Measurements from ENCODE around the gene E2F3. TPM values are rescaled to one million over a fixed set of nuclear protein-coding genes. Genes with fewer than 3 reads are reported as not detected.

The E2F3 gene
- total RNA-seq (2013; cell fraction: nucleolus; rRNA removed): 10.0 and 11.7 TPM in 2 replicates
- total RNA-seq (2014; rRNA removed) (5.1 and 5.9 TPM in 2 replicates), total RNA-seq (2014; rRNA removed; fragmentation: Illumina TruSeq; extraction: Trizol) (9.7 and 10.6 TPM in 2 replicates), total RNA-seq (2021) (15.8 and 16.8 TPM in 2 replicates), polyA plus RNA-seq (2011; rRNA removed) (15.0 and 15.7 TPM in 2 replicates), polyA plus RNA-seq (2014; fragmentation: Illumina TruSeq; extraction: Trizol) (16.3 and 19.8 TPM in 2 replicates), polyA plus RNA-seq (2014; fragmentation: Nextera tagmentation; extraction: Ambion mirVana) (1 to 10 TPM; 5.3 to 6.6 TPM), polyA plus RNA-seq (2014; rRNA removed) (10.4 and 10.6 TPM in 2 replicates), polyA plus RNA-seq (2016; fragmentation: Nextera tagmentation; extraction: Ambion mirVana) (10 to 100 TPM; 10.7 to 12.0 TPM), polyA minus RNA-seq (2011; rRNA and poly(A)+ RNA removed) (10.2 and 10.7 TPM in 2 replicates), Bru-seq, nascent RNA (percentile 83 among the genes with signal in this experiment), BruChase-seq, experiment 1, labeled RNA remaining after a 6-hour chase (percentile 78 among the genes with signal in this experiment), BruChase-seq, experiment 2, labeled RNA remaining after a 2-hour chase (percentile 83 among the genes with signal in this experiment)
- polyA plus RNA-seq (2011; ENCODE audit: low read depth): 4.3 TPM
- polyA plus RNA-seq (2011; cell fraction: cytosol; rRNA removed): 7.8 and 8.9 TPM in 2 replicates
- polyA plus RNA-seq (2011; cell fraction: nucleus; rRNA removed): 18.4 and 23.8 TPM in 2 replicates
- polyA plus RNA-seq (2012): 5.5 and 5.7 TPM in 2 replicates
- 4.5 and 6.0 TPM in 2 replicates for polyA minus RNA-seq (2011; cell fraction: cytosol; rRNA and poly(A)+ RNA removed)
- 5.1 and 8.8 TPM in 2 replicates for polyA minus RNA-seq (2011; cell fraction: nucleus; rRNA and poly(A)+ RNA removed)
- long read RNA-seq, experiment 1: 0 reads
- long read RNA-seq, experiment 2, full-length matches to known transcripts: 1 of 9 reads
- long read RNA-seq, experiment 2, partial matches to known transcripts: 0 of 9 reads
- long read RNA-seq, experiment 2, other reads (novel, unspliced or antisense): 8 of 9 reads

DNA sequence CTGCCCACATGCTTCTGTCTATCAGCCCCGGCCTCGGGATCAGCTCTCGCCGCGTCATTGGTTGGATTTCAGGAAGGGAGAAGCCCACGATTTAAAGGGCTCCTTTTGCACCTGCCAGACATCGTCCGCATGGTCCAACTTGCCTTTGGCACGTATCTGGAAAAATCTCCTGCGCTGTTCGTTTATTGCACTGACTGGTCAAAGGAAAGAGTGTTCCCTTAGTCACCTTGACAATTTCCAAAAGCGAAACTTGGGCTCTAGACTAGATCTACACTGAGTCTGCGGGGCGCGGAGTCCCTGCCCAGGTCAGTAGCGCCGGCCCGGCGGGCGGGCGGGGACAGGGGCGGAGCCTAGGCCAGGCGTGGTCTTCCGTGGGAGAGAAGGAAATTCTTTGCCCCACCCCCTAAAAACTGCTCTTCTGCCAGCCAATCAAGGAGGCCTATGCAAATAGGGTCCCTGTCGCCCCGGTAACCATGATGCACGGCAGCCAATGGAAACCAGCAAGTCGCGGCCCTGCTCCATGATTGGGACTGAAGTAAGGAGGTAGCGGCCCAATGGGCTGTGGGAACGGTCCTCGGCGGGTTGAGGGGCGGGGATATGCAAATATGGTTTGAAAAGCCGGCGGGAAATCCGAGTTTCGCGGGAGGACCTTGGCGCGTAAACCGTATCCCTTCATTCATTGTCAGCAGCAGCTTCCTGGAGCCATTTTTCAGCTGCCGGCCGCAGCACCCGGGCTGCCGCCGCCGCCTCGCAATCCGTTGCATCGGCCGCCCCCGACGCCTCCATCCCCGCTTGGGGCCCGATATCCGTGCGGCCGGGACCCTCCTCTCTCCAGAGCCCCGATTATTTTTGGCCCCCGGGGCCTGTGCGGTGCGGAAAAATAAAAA is at the start of gene E2F3:
Gene E2F3 (plus strand): TSS at position 675 of the 887 bp plus-strand sequence. CDS start 354 bp downstream, outside the sequence.
- H3K4me2 ChIP-seq (ENCODE audit: control insufficient read depth, insufficient read depth): peak within 1 kb of the TSS; percentile 91
- H2AFZ ChIP-seq (ENCODE audit: control insufficient read depth, low read depth, low read length): peak within 1 kb of the TSS; percentile 82
- H4K20me1 ChIP-seq (ENCODE audit: control insufficient read depth, insufficient read depth): no peaks in the 10 kb centered on the region
- H3K36me3 ChIP-seq (ENCODE audit: control insufficient read depth in 2 of 2, insufficient read depth in 2 of 2, low read length in 1 of 2): no peaks in the 10 kb centered on the region
- peak within 1 kb of the TSS; percentile 77 for H3K27ac ChIP-seq (ENCODE audit: control insufficient read depth, insufficient read depth)
- peak within 1 kb of the TSS; percentile 89 for H3K9ac ChIP-seq (ENCODE audit: control insufficient read depth, insufficient read depth, low read length)
- ChIA-PET SMC1A (ENCODE audit: uncharacterized antibody, unreplicated experiment) (interaction anchor here (0.9 to 2.6 kb wide), 4 partner anchors 37 to 133 kb away, joined by 3 to 7 read pairs (median 3); partner anchors contain the start of gene CDKAL1), POLR2A (no interaction called here), RAD21 (ENCODE audit: unreplicated experiment) (interaction anchor here (1.3 to 2.0 kb wide), 3 partner anchors 81 to 126 kb away, joined by 3 to 6 read pairs (median 5); no protein-coding TSS in a partner anchor), CTCF (interaction anchor here (0.6 to 3.2 kb wide), 4 partner anchors 8 to 126 kb away, joined by 3 to 22 read pairs (median 3); no protein-coding TSS in a partner anchor)
- no TSS peak for BruUV-seq (replicated peaks)
- H3K27me3 ChIP-seq (replicated peaks in 1 of 2; ENCODE audit: control insufficient read depth in 2 of 2, insufficient read depth in 2 of 2, low read length in 1 of 2): no peaks in the 10 kb centered on the region
- DNase-seq (ENCODE audit: low read depth, low spot score) (peak; percentile 98), FAIRE-seq (peak; percentile 95), ATAC-seq (peak; percentile 83)
- no peaks in the 10 kb centered on the region; the same call in 1 of the 2 replicates for H3K4me1 ChIP-seq (ENCODE audit: control insufficient read depth, insufficient read depth, low read length)
- no peaks in the 10 kb centered on the region; the same call in 2 of the 3 replicates for H3K9me3 ChIP-seq (replicated peaks; ENCODE audit: control insufficient read depth, insufficient read depth, low read length)
- peaks cover 44% of the 10 kb centered on the region for H3K79me2 ChIP-seq (ENCODE audit: control insufficient read depth, insufficient read depth, low read length)
- 1% methylated on average over 63 of the region's 63 CpGs for WGBS (ENCODE audit: insufficient coverage, insufficient replicate concordance, low lambda C conversion rate, missing lambda C conversion rate)
- H3K4me3 ChIP-seq: peak within 1 kb of the TSS; percentile 82
- in situ Hi-C loops (cut with MboI): no loop called here
- intact Hi-C loops (cut with micrococcal nuclease; ENCODE audit: unreplicated experiment): loop anchor here (2.0 to 5.0 kb wide), 3 partner anchors 81 to 189 kb away; partner anchors contain the start of gene MBOAT1
- TF ChIP-seq, protein P1, sequence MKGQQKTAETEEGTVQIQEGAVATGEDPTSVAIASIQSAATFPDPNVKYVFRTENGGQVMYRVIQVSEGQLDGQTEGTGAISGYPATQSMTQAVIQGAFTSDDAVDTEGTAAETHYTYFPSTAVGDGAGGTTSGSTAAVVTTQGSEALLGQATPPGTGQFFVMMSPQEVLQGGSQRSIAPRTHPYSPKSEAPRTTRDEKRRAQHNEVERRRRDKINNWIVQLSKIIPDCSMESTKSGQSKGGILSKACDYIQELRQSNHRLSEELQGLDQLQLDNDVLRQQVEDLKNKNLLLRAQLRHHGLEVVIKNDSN (IDR thresholded peaks at IDR 0.05; ENCODE audit: borderline replicate concordance, extremely low read length, insufficient read depth, low read depth, low read length): no peak
- TF ChIP-seq ZZZ3 (IDR thresholded peaks at IDR 0.05; ENCODE audit: control insufficient read depth, insufficient read length, low read depth) (no peak), SIN3A (IDR thresholded peaks at IDR 0.05; ENCODE audit: low read depth, low read length) (peak; percentile 100), PML (IDR thresholded peaks at IDR 0.05; ENCODE audit: low read length) (peak; percentile 72; the same call in 1 of the 2 replicates), POU2F2 (IDR thresholded peaks at IDR 0.05; ENCODE audit: borderline replicate concordance, low read depth, low read length) (peak; percentile 100), ASH2L (IDR thresholded peaks at IDR 0.05; ENCODE audit: borderline replicate concordance, low read depth) (peak; percentile 79; the same call in 1 of the 2 replicates), MXI1 (IDR thresholded peaks at IDR 0.05; ENCODE audit: low read depth, low read length) (peak; percentile 93), TCF3 (IDR thresholded peaks at IDR 0.05; ENCODE audit: borderline replicate concordance, insufficient read depth, low read depth, low read length) (peak; percentile 74; the same call in 1 of the 2 replicates), KAT2A (conservative IDR thresholded peaks at IDR 0.05; ENCODE audit: control insufficient read depth, low read depth, low read length) (no peak), BMI1 (IDR thresholded peaks at IDR 0.05; ENCODE audit: borderline replicate concordance) (peak; percentile 93), NBN (IDR thresholded peaks at IDR 0.05) (peak; percentile 45), SP1 (IDR thresholded peaks at IDR 0.05; ENCODE audit: low read depth, low read length) (peak; percentile 96), TCF12 (IDR thresholded peaks at IDR 0.05; ENCODE audit: low read depth, low read length) (peak; percentile 44; the same call in 1 of the 2 replicates), FOXM1 (IDR thresholded peaks at IDR 0.05; ENCODE audit: low read depth, low read length) (peak; percentile 89), RAD51 (IDR thresholded peaks at IDR 0.05) (no peak), CREB1 (IDR thresholded peaks at IDR 0.05; ENCODE audit: low read depth) (peak; percentile 64; the same call in 1 of the 2 replicates)
- TF ChIP-seq, protein P2, sequence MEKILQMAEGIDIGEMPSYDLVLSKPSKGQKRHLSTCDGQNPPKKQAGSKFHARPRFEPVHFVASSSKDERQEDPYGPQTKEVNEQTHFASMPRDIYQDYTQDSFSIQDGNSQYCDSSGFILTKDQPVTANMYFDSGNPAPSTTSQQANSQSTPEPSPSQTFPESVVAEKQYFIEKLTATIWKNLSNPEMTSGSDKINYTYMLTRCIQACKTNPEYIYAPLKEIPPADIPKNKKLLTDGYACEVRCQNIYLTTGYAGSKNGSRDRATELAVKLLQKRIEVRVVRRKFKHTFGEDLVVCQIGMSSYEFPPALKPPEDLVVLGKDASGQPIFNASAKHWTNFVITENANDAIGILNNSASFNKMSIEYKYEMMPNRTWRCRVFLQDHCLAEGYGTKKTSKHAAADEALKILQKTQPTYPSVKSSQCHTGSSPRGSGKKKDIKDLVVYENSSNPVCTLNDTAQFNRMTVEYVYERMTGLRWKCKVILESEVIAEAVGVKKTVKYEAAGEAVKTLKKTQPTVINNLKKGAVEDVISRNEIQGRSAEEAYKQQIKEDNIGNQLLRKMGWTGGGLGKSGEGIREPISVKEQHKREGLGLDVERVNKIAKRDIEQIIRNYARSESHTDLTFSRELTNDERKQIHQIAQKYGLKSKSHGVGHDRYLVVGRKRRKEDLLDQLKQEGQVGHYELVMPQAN (conservative IDR thresholded peaks at IDR 0.05): peak; percentile 99
